ENCODE data around the gene KCNH1. TPM values are rescaled to one million over a fixed set of nuclear protein-coding genes. Genes with fewer than 3 reads are reported as not detected.

The KCNH1 gene
- total RNA-seq, 4 donors from 2014 or later: 0.29 to 0.67 (median 0.38) TPM

GRCh38 chr1:211169353-211169752 lies 35.4 kb upstream of the KCNH1 start:
- no peak overlapping the region for H3K27ac ChIP-seq
- intact Hi-C loops (cut with DNase I; ENCODE audit: low total_unique reads): no loop called here
- in situ Hi-C loops (cut with MboI; ENCODE audit: low sequenced_read_pairs in 4 of 4): no loop called here
- no peak overlapping the region for H3K4me3 ChIP-seq
- H3K36me3 ChIP-seq: no peaks in the 10 kb centered on the region
- peaks cover 0 to 8% (median 0%) of the 10 kb centered on the region in 3 donors for H3K9me3 ChIP-seq
- no peaks in the 10 kb centered on the region for H3K27me3 ChIP-seq
- TF ChIP-seq POLR2A (IDR thresholded peaks at IDR 0.05) (no peak), CTCF (IDR thresholded peaks at IDR 0.05 in 4 of 5, conservative IDR thresholded peaks at IDR 0.05 in 1 of 5) (no peak)
- H3K4me1 ChIP-seq: no peaks in the 10 kb centered on the region
- ATAC-seq: no peak
- DNase-seq: no peak

GRCh38 chr1:211158866-211159265 lies 24.9 kb upstream of the KCNH1 start:
- no peaks in the 10 kb centered on the region for H3K36me3 ChIP-seq
- no peak overlapping the region for H3K4me3 ChIP-seq
- H3K4me1 ChIP-seq: no peaks in the 10 kb centered on the region
- H3K9me3 ChIP-seq: peaks cover 0 to 4% (median 0%) of the 10 kb centered on the region in 3 donors
- DNase-seq: no peak
- in situ Hi-C loops (cut with MboI; ENCODE audit: low sequenced_read_pairs in 4 of 4): no loop called here
- H3K27ac ChIP-seq: no peak overlapping the region
- no peaks in the 10 kb centered on the region for H3K27me3 ChIP-seq
- ATAC-seq: no peak
- no peak for TF ChIP-seq CTCF (IDR thresholded peaks at IDR 0.05 in 4 of 5, conservative IDR thresholded peaks at IDR 0.05 in 1 of 5)
- no peak for TF ChIP-seq POLR2A (IDR thresholded peaks at IDR 0.05)
- intact Hi-C loops (cut with DNase I; ENCODE audit: low total_unique reads): no loop called here

GRCh38 chr1:211155040-211155439 lies 21.1 kb upstream of the KCNH1 start:
- no peaks in the 10 kb centered on the region for H3K27me3 ChIP-seq
- in situ Hi-C loops (cut with MboI; ENCODE audit: low sequenced_read_pairs in 4 of 4) (no loop called here), intact Hi-C loops (cut with DNase I; ENCODE audit: low total_unique reads) (no loop called here)
- no peak for DNase-seq
- ATAC-seq: no peak
- no peak overlapping the region for H3K27ac ChIP-seq
- no peaks in the 10 kb centered on the region for H3K36me3 ChIP-seq
- H3K9me3 ChIP-seq: peaks cover 0 to 4% (median 0%) of the 10 kb centered on the region in 3 donors
- TF ChIP-seq POLR2A (IDR thresholded peaks at IDR 0.05) (no peak), CTCF (IDR thresholded peaks at IDR 0.05 in 4 of 5, conservative IDR thresholded peaks at IDR 0.05 in 1 of 5) (no peak)
- no peaks in the 10 kb centered on the region for H3K4me1 ChIP-seq
- H3K4me3 ChIP-seq: no peak overlapping the region

GRCh38 chr1:211153932-211154331 lies 20.0 kb upstream of the KCNH1 start:
- no peak for TF ChIP-seq POLR2A (IDR thresholded peaks at IDR 0.05)
- peaks cover 0 to 4% (median 0%) of the 10 kb centered on the region in 3 donors for H3K9me3 ChIP-seq
- no peak overlapping the region for H3K4me3 ChIP-seq
- H3K4me1 ChIP-seq: no peaks in the 10 kb centered on the region
- H3K27ac ChIP-seq: no peak overlapping the region
- intact Hi-C loops (cut with DNase I; ENCODE audit: low total_unique reads) (no loop called here), in situ Hi-C loops (cut with MboI; ENCODE audit: low sequenced_read_pairs in 4 of 4) (no loop called here)
- DNase-seq: no peak
- H3K27me3 ChIP-seq: no peaks in the 10 kb centered on the region
- no peak for ATAC-seq
- no peaks in the 10 kb centered on the region for H3K36me3 ChIP-seq

- TF ChIP-seq POLR2A (IDR thresholded peaks at IDR 0.05) (no peak), CTCF (IDR thresholded peaks at IDR 0.05 in 4 of 5, conservative IDR thresholded peaks at IDR 0.05 in 1 of 5) (no peak)
- intact Hi-C loops (cut with DNase I; ENCODE audit: low total_unique reads) (no loop called here), in situ Hi-C loops (cut with MboI; ENCODE audit: low sequenced_read_pairs in 4 of 4) (loop anchor here in 3 of 4 donors (25.0 kb wide), 2 partner anchors 561 to 736 kb away; no protein-coding TSS in a partner anchor)
- no peaks in the 10 kb centered on the region for H3K4me1 ChIP-seq
- no peak overlapping the region for H3K27ac ChIP-seq
- DNase-seq (no peak), ATAC-seq (no peak)
- H3K36me3 ChIP-seq: no peaks in the 10 kb centered on the region
- no peak overlapping the region for H3K4me3 ChIP-seq
- no peaks in the 10 kb centered on the region for H3K27me3 ChIP-seq
- no peaks in the 10 kb centered on the region for H3K9me3 ChIP-seq
These were observed 14.4 kb upstream of the KCNH1 start for GRCh38 chr1:211148366-211148765.
